Forelimb muscle (tissue), 1 donor: Measurements from ENCODE around the gene FBLN5. TPM values are rescaled to one million over a fixed set of nuclear protein-coding genes. Genes with fewer than 3 reads are reported as not detected.
"Not testable (repeated sequence)": the region's sequence is repeated elsewhere in the genome, so short reads cannot be mapped to it uniquely, and the experiment has no call there.

ENCODE experiments used
- DNase-seq: peaks from one replicate; pipeline ENCODE4 v3.0.0-alpha.2; 2013; ENCODE audit warnings: low read depth
- polyA plus RNA-seq: library from polyadenylated mRNA; unstranded; fragments of 120-200 nt; gene quantifications from one replicate; pipeline ENCODE4 v1.2.1, GENCODE V29; 2013; ENCODE audit not compliant: insufficient read length

The FBLN5 gene
- polyA plus RNA-seq, 1 donor, result 74.7 TPM

- DNase-seq, result no peak
Measured at GRCh38 chr14:91885113-91885712, 62.3 kb downstream of the FBLN5 start.

GRCh38 chr14:91884664-91885063 is 62.8 kb downstream of the FBLN5 start:
- no peak for DNase-seq

GRCh38 chr14:91883753-91884152 is 63.7 kb downstream of the FBLN5 start:
- no peak for DNase-seq

GRCh38 chr14:91882776-91883175 is 64.7 kb downstream of the FBLN5 start:
- DNase-seq, result no peak

GRCh38 chr14:91882369-91882768 is 65.1 kb downstream of the FBLN5 start:
- DNase-seq, result no peak

GRCh38 chr14:91879196-91879595 is 68.3 kb downstream of the FBLN5 start:
- no peak for DNase-seq

GRCh38 chr14:91878274-91878673 is 69.2 kb downstream of the FBLN5 start:
- no peak for DNase-seq

- no peak for DNase-seq
Measured at GRCh38 chr14:91877376-91877915, 70.0 kb downstream of the FBLN5 start.

GRCh38 chr14:91876492-91876891 is 71.0 kb downstream of the FBLN5 start:
- no peak for DNase-seq

GRCh38 chr14:91875525-91876286 is 71.8 kb downstream of the FBLN5 start:
- DNase-seq, result no peak

- no peak for DNase-seq
Measured at GRCh38 chr14:91873471-91874415, 73.8 kb downstream of the FBLN5 start.

GRCh38 chr14:91872517-91873470 is 74.7 kb downstream of the FBLN5 start:
- DNase-seq, result no peak

- DNase-seq, result no peak
Measured at GRCh38 chr14:91872011-91872501, 75.4 kb downstream of the FBLN5 start.

- DNase-seq, result not testable (repeated sequence)
Measured at GRCh38 chr14:91871401-91871800, 76.1 kb downstream of the FBLN5 start.

- no peak for DNase-seq
Measured at GRCh38 chr14:91870890-91871289, 76.6 kb downstream of the FBLN5 start.

GRCh38 chr14:91870001-91870400 is 77.5 kb downstream of the FBLN5 start:
- DNase-seq, result no peak

- no peak for DNase-seq
Measured at GRCh38 chr14:91869556-91869955, 77.9 kb downstream of the FBLN5 start.

GRCh38 chr14:91867316-91867988 is 80.0 kb downstream of the FBLN5 start, which contains the start of gene TC2N:
TSS of gene TC2N (minus strand) at chr14:91867536. CDS start at chr14:91813769, 53,767 bp downstream.
- DNase-seq, result no peak

GRCh38 chr14:91866511-91867295 is 80.8 kb downstream of the FBLN5 start:
- DNase-seq, result no peak
